Measurements from ENCODE around the gene LY86.

LY86 gene

DNA sequence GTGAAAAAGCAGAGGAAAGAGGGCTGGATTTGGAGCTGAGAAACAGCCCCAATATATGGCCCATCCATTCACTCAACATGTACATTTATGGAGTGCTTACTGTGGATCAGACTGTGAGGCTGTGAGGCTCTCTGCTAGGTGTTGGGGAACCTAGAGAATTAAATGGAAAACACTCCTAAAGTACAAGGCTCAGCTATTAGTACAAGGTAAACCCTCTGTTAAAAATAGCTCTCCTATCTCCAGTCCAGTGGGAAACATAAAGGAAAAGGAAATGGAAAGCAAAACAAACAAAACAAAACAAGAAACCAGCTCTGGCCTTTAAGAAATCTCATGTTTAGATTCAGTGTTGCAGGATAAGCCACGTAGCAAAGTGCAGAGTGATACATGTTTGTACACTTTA lies 35.0 kb downstream of the LY86 start:
- DNase-seq: no peak

DNA sequence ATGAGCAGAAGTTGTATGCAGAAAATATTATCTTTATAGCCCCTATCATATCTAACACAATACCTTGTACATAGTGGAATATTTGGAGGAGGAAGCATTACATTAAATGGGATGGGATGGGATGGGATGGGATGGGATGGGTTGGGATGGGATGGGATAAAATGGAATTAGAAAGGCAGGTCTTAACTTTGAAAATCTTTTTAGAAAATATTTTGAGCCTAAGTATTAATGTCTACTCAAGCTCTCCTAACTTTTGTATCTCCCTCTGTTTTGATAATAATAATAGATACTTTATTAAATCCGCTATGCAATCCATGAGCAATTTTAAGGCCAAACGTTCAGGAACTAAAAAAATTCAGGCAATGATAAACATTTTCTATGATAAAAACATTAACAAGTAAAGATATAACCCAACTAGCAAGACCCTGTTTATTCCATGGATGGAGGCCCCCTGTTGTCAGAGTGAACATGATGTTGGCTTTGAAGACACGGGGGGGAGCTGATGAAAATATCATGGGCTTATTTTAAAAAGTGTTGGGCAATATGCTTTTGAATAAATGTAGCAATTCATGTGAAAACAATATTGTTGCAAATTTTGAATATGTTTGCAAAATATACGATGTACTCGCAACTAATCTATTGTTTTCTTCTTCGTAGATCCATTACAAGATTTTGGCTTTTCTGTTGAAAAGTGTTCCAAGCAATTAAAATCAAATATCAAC lies 35.9 kb downstream of the LY86 start:
- no peak for DNase-seq

- DNase-seq: no peak
Observed at GRCh38 chr6:6626187-6626586, 37.7 kb downstream of the LY86 start.

GRCh38 chr6:6629402-6629801 lies 40.9 kb downstream of the LY86 start:
- DNase-seq: no peak

GRCh38 chr6:6631053-6631452 lies 42.5 kb downstream of the LY86 start:
- no peak for DNase-seq

GRCh38 chr6:6631534-6632276 lies 43.2 kb downstream of the LY86 start:
- DNase-seq: no peak

- DNase-seq: no peak
Observed at GRCh38 chr6:6633898-6634734, 45.6 kb downstream of the LY86 start.

DNA sequence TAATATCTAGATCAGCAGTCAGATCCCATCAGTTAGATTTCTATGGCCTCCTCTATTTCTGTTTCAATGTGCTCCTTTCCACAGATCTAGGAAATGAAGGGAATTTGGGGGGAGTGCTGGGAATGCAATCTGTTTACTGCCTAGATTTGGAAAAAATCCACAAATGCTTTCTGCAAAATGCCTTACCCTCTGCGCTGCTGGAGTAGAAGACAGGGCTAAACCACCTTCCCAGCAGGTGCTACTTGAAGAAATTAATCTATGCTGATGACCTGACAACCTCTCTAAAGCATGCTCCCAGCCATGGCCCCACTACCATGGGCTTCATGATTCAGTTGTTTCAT lies 46.2 kb downstream of the LY86 start:
- DNase-seq: no peak

DNA sequence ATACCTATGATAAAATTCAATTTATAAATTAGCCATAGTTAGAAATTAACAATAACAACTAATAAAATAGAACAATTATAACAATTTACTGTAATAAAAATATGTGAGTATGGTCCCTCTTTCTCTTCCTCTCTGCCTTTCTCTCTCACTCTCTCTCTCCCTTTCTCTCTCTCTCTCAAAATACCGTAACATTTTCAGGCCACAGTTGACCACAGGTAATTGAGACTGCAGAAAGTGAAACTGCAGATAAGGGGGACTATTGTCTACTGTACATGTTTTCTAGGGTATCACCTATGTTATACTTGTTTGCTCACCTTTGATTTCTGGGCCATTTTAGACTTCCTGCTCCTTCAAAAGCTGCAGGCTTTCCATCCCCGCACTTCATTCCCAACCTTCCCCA lies 46.8 kb downstream of the LY86 start:
- no peak for DNase-seq

DNA sequence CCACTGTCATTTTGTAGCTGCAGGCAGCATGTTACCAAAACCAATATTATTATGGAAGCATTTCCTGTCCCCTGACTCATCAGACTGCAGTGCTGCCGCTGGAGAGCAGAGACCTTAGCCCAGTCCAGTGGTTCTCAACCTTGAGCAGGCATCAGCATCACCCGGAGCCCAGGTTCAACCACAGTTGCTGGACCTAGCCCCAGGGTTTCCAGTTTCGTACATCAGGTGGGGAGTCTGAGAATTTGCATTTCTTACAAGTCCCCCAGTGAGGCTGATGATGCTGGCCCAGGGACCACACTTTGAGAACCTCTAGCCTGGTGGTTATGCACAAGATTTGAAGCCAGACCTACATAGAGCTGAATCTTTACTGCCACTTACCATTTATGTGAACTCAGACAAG lies 47.3 kb downstream of the LY86 start:
- no peak for DNase-seq

- no peak for DNase-seq
Observed at GRCh38 chr6:6639572-6639971, 51.1 kb downstream of the LY86 start.

DNA sequence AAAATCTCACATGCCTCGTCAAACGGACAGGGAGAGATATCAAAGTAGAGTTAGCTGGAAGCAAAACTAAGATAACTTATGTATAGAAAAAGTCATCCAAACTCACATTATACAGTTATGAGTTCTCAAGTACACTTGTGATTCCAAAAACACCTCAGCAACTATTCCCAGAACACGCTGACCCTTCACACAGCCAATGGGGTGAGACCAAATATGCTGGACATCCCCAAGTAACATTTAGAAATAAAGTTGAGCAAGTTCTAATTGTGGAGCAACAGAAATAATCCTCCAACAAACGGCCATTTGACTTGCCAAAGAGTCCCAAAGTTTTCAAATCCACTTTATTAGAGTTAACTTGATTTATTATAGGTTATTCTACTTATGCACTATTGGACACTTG lies 52.4 kb downstream of the LY86 start:
- no peak for DNase-seq

GRCh38 chr6:6643398-6643797 lies 54.9 kb downstream of the LY86 start:
- no peak for DNase-seq

DNA sequence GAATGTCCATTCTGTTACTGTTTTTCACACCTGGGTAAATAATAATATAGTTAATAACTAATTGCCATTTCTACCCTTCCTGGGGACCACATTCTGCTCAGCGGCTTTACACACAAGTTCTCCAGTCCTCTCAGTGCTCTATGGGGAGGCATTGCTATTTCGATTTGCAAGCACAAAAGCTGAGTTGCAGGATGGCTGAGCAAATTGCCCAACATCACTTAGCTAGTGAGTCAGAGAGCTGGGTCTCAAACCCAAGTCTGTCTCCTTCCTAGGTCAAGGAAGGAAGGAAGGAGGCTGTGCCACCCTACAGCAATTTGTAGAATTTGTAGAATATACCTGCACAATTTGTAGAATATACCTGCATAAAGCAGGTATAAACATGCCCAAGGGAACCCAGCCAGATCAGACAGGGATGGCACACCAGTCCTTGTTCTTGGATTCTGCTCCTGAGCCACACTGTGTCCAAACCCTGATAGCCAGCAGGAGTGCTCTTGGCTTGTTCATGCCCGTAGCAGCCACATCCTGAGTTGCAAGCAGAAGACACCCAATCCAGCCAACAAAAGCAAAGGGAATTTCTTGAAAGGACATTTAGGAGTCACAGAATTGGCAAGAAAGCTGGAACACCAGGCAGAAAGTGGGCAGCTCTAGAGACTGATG lies 56.9 kb downstream of the LY86 start:
- no peak for DNase-seq

GRCh38 chr6:6646384-6646783 lies 57.9 kb downstream of the LY86 start:
- no peak for DNase-seq

- DNase-seq: no peak
Observed at GRCh38 chr6:6646859-6647258, 58.3 kb downstream of the LY86 start.

- no peak for DNase-seq
Observed at GRCh38 chr6:6648692-6649343, 60.3 kb downstream of the LY86 start.

DNA sequence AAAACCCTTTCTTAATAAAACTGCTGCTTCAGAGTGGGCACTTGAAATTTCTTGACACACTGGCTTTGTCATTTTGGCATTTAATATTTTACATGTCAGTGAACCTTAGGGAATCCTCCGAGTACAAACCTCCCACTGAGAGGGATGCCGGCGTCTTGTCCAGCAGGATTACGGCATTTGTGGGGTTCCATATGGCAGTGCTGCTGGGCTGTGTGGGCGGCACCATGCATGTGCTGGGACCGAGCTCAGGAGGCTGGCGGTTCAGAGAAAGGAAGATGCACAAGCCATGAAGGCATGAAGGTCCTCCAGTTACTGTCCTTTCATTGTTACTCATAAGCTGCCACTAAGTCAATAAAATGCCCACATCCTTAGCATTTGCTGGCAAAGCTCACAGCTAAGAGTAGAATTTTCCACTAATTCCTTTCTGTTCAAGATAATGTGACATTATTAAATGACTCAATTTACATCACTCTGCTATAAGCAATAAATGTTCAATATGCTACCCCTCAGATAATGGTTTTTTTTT lies 61.4 kb downstream of the LY86 start:
- DNase-seq: no peak

- DNase-seq: no peak
Observed at GRCh38 chr6:6650839-6651238, 62.3 kb downstream of the LY86 start.

GRCh38 chr6:6651335-6651734 lies 62.8 kb downstream of the LY86 start:
- no peak for DNase-seq

DNA sequence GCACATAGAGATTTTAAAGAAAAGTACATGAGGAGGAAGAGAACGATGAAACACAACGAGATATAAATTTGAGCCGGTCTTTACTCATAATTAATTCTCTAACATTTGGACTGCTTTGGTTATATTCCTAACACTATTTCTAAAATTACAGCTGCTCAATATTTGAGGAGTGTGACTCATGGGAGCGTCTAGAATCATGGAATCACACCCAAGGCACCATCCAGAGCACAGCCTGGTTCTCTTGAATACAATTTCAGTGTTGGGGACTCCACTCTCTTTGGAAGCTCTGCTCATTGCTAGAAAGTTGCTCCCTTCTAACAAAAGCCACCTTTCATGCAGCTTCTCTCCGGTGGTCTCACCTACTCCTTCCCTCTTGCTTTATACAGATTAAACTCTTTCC lies 64.4 kb downstream of the LY86 start:
- no peak for DNase-seq

Data from CD4-positive, alpha-beta T cell treated with Interleukin-12 subunit alpha and Interleukin-12 subunit beta, for 1 hour (primary cell).